Osteoblast (primary cell): Measurements from ENCODE around the gene NUP153. TPM values are rescaled to one million over a fixed set of nuclear protein-coding genes. Genes with fewer than 3 reads are reported as not detected.

Experiments used
- DNase-seq: peaks from one replicate; pipeline ENCODE4 v3.0.0; 2011; ENCODE audit warnings: low spot score, mixed read lengths; ENCODE audit not compliant: insufficient read length; ENCODE audit errors: missing footprints
- H2AFZ ChIP-seq: 2 replicates; pipeline ENCODE4 v1.6.0; 2011; ENCODE audit warnings: mild to moderate bottlenecking, low read length
- H3K27ac ChIP-seq: 2 replicates; pipeline ENCODE4 v1.5.1; 2011; ENCODE audit warnings: mild to moderate bottlenecking, low read depth, low read length, moderate library complexity
- H3K27me3 ChIP-seq: 2 replicates; pipeline ENCODE4 v1.6.0; 2012; ENCODE audit warnings: mild to moderate bottlenecking, control low read depth, inconsistent platforms, low read length, moderate library complexity; ENCODE audit not compliant: insufficient read depth
- H3K36me3 ChIP-seq: 2 replicates; pipeline ENCODE4 v1.5.1; 2011; ENCODE audit warnings: mild to moderate bottlenecking, low read length, control low read depth, moderate library complexity; ENCODE audit not compliant: insufficient read depth
- H3K4me1 ChIP-seq: 2 replicates; pipeline ENCODE4 v1.5.1; 2011; ENCODE audit warnings: mild to moderate bottlenecking, low read length, control low read depth, moderate library complexity; ENCODE audit not compliant: insufficient read depth
- H3K4me2 ChIP-seq: 2 replicates; pipeline ENCODE4 v1.6.0; 2011; ENCODE audit warnings: mild to moderate bottlenecking, low read length; ENCODE audit not compliant: insufficient read depth
- H3K4me3 ChIP-seq: fragments of 200-600 bp; sonication (generic); 3 replicates; pipeline ENCODE4 v1.5.1; 2012; ENCODE audit warnings: mild to moderate bottlenecking, low read length, inconsistent platforms; ENCODE audit not compliant: insufficient read depth
- H3K79me2 ChIP-seq: 2 replicates; pipeline ENCODE4 v1.6.0; 2012; ENCODE audit warnings: mild to moderate bottlenecking, low read length, control low read depth, inconsistent platforms; ENCODE audit not compliant: insufficient read depth
- H3K9me3 ChIP-seq: 2 replicates; pipeline ENCODE4 v1.5.1; 2011; ENCODE audit warnings: low read depth, low read length, control low read depth
- H4K20me1 ChIP-seq: 2 replicates; pipeline ENCODE4 v1.6.0; 2012; ENCODE audit warnings: mild to moderate bottlenecking, low read length, control low read depth; ENCODE audit not compliant: insufficient read depth
- total RNA-seq: library from RNA; depleted of rRNA; stranded (reverse); fragments of >200 nt; gene quantifications from 2 replicates; pipeline ENCODE4 v1.2.3, GENCODE V29; 2012
- TF ChIP-seq, protein P1 (sequence below): IDR thresholded peaks from 2 replicates; pipeline ENCODE4 v1.5.1; 2011; ENCODE audit warnings: mild to moderate bottlenecking, low read depth, low read length, moderate library complexity; ENCODE audit errors: extremely low read depth

The NUP153 gene
- total RNA-seq, 1 donor = 28.6 TPM

DNA sequence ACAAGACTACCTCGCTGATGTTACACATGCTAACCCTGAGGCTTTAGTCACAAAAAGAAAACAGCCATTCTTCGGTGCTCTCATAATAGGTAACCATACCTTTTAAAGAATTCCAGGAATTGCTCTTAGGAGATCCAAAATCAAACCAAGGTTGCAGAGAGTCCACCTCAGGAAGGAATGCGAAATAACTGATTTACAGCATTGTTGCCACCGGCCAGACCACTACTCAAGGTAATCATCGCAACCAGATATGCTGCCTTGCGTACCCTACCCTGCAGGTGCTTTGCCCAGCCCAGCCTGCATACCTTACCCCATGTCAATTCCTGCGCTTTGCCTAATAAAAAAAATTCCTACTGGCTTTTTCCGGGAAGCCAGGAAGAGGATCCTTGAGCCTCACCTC is 27.0 kb downstream of the NUP153 start:
- no peaks in the 10 kb centered on the region for H3K4me1 ChIP-seq
- H2AFZ ChIP-seq = no peak overlapping the region
- no peak overlapping the region for H3K4me2 ChIP-seq
- peaks cover 19% of the 10 kb centered on the region for H4K20me1 ChIP-seq
- H3K36me3 ChIP-seq = peaks cover 18% of the 10 kb centered on the region
- DNase-seq = no peak
- TF ChIP-seq, protein P1, sequence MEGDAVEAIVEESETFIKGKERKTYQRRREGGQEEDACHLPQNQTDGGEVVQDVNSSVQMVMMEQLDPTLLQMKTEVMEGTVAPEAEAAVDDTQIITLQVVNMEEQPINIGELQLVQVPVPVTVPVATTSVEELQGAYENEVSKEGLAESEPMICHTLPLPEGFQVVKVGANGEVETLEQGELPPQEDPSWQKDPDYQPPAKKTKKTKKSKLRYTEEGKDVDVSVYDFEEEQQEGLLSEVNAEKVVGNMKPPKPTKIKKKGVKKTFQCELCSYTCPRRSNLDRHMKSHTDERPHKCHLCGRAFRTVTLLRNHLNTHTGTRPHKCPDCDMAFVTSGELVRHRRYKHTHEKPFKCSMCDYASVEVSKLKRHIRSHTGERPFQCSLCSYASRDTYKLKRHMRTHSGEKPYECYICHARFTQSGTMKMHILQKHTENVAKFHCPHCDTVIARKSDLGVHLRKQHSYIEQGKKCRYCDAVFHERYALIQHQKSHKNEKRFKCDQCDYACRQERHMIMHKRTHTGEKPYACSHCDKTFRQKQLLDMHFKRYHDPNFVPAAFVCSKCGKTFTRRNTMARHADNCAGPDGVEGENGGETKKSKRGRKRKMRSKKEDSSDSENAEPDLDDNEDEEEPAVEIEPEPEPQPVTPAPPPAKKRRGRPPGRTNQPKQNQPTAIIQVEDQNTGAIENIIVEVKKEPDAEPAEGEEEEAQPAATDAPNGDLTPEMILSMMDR = no peak
- H3K9me3 ChIP-seq = no peaks in the 10 kb centered on the region
- H3K79me2 ChIP-seq = peaks cover 96% of the 10 kb centered on the region
- H3K27me3 ChIP-seq = no peaks in the 10 kb centered on the region
- H3K27ac ChIP-seq = no peak overlapping the region
- no peak overlapping the region for H3K4me3 ChIP-seq

DNA sequence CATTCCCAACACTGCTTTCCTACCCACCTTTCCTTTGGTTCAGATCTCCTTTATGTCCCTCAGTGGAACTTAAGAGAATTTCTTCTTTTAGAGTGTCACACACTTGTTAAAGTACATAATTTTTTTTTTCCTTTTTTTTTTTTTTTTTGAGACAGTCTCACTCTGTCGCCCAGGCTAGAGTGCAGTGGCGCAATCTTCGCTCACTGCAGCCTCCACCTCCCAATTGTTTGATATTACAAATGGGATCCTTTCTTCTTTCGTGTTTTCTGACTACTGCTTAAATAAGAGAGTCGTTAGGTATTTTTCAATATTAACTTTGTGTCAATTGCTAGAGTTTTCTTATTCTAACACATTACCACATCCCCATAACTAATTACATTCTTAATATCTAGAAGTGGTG is 29.1 kb downstream of the NUP153 start:
- Histone ChIP-seq H3K9me3 (no peaks in the 10 kb centered on the region), H3K27ac (no peak overlapping the region), H3K79me2 (peaks cover 89% of the 10 kb centered on the region), H3K4me1 (no peaks in the 10 kb centered on the region), H2AFZ (no peak overlapping the region), H3K4me3 (no peak overlapping the region), H3K36me3 (peaks cover 32% of the 10 kb centered on the region), H3K27me3 (no peaks in the 10 kb centered on the region), H4K20me1 (peaks cover 10% of the 10 kb centered on the region), H3K4me2 (no peak overlapping the region)
- TF ChIP-seq, protein P1 = no peak
- no peak for DNase-seq

DNA sequence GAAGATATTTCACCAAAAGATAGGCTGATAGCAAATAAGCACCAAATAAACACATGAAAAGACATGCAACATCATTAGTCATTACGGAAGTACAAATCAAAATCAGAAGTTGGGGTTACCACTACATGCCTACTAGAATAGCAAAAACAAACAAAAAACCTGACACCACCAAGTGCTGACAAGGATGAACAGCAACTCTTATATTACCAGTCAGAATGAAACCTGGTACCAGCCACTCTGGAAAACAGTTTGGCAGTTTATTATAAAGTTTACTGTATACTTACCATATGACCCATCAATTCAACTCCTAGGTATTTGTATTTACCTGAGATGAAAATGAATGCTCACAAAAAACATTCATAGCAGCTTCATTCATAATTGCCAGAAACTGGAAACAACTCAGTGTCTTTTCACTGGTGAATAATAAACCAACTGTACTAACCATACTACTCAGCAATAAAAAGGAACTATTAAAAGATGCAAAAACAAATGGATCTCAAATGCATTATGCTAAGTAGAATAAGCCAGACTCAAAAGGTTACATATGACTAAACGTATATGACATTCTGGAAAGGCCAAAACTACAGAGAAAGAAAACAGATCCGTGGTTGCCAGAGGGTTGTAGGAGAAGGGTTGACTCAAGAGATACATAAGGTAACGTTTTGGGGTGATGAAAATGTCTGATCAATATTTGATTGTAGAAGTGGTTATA is 33.0 kb downstream of the NUP153 start:
- no peak overlapping the region for H3K27ac ChIP-seq
- peaks cover 11% of the 10 kb centered on the region for H4K20me1 ChIP-seq
- H3K4me1 ChIP-seq = no peaks in the 10 kb centered on the region
- peaks cover 55% of the 10 kb centered on the region for H3K36me3 ChIP-seq
- H3K27me3 ChIP-seq = no peaks in the 10 kb centered on the region
- no peak overlapping the region for H2AFZ ChIP-seq
- H3K9me3 ChIP-seq = no peaks in the 10 kb centered on the region
- no peak for DNase-seq
- H3K4me3 ChIP-seq = no peak overlapping the region
- peaks cover 76% of the 10 kb centered on the region for H3K79me2 ChIP-seq
- TF ChIP-seq, protein P1 = no peak
- no peak overlapping the region for H3K4me2 ChIP-seq

DNA sequence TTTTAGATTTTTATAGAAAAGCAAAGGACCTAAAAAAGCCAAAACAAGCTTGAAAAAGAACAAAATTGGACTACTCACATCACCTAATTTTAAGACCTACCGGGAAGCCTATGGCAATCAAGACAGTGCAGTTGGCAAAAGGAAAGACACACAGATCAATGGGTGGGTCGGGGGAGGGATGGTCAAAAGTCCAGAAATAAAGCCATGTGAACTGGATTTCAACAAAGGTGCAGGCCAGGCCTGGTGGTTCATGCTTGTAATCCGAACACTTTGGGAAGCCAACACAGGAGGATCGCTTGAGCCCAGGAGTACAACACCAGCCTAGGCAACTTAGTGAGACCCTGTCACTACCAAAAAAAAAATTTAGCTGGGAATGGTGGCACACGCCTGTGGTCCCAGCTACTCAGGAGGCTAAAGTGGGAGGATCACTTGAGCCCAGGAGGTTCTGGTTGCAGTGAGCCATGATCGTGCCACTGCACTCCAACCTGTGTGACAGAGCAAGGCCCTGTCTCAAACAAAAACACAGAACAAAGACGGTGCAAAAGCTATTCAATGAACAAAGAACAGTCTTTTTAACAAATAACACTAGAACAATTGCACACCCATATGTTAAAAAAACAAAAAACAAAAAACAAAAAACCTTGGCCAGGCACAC is 34.5 kb downstream of the NUP153 start:
- Histone ChIP-seq H3K79me2 (peaks cover 65% of the 10 kb centered on the region), H3K27me3 (no peaks in the 10 kb centered on the region), H3K9me3 (no peaks in the 10 kb centered on the region), H3K4me1 (no peaks in the 10 kb centered on the region), H2AFZ (no peak overlapping the region), H3K27ac (no peak overlapping the region), H4K20me1 (peaks cover 11% of the 10 kb centered on the region), H3K4me3 (no peak overlapping the region), H3K4me2 (no peak overlapping the region), H3K36me3 (peaks cover 62% of the 10 kb centered on the region)
- DNase-seq = no peak
- TF ChIP-seq, protein P1 = no peak
